GM23338 (cell line): ENCODE measurements around the gene VPS37C. TPM values are rescaled to one million over a fixed set of nuclear protein-coding genes. Genes with fewer than 3 reads are reported as not detected.

ENCODE experiments used
- ATAC-seq: fragments of 200-7000 bp; cut with Tn5 transposase; 3 replicates; pipeline ENCODE4 v1.9.1; 2020
- DNase-seq: peaks from one replicate; pipeline ENCODE4 v3.0.0-alpha.2; 2015; ENCODE audit warnings: low spot score
- H2AFZ ChIP-seq: fragments of 200-600 bp; sonication (generic); 2 replicates; pipeline ENCODE4 v1.8.0; 2016; ENCODE audit warnings: antibody characterized with exemption, mild to moderate bottlenecking, moderate library complexity
- H3F3A ChIP-seq: fragments of 200-600 bp; sonication (generic); replicated peaks from 2 replicates; pipeline ENCODE4 v1.8.0; 2017; ENCODE audit warnings: antibody characterized with exemption, mixed run types, low read depth
- H3K27ac ChIP-seq: fragments of 200-600 bp; sonication (generic); 2 replicates; pipeline ENCODE4 v1.6.1; 2016; ENCODE audit warnings: low read depth
- H3K27me3 ChIP-seq: fragments of 200-600 bp; sonication (generic); 2 replicates; pipeline ENCODE4 v1.8.0; 2016; ENCODE audit warnings: mild to moderate bottlenecking, mixed run types, moderate library complexity; ENCODE audit not compliant: insufficient read depth
- H3K36me3 ChIP-seq: fragments of 200-600 bp; sonication (generic); 2 replicates; pipeline ENCODE4 v1.8.0; 2016; ENCODE audit warnings: mild to moderate bottlenecking; ENCODE audit not compliant: insufficient read depth
- H3K4me1 ChIP-seq: fragments of 200-600 bp; sonication (generic); 2 replicates; pipeline ENCODE4 v1.8.0; 2016; ENCODE audit warnings: mild to moderate bottlenecking, moderate library complexity; ENCODE audit not compliant: insufficient read depth
- H3K4me2 ChIP-seq: fragments of 200-600 bp; sonication (generic); 2 replicates; pipeline ENCODE4 v1.7.1; 2017; ENCODE audit warnings: mixed run types
- H3K4me3 ChIP-seq: fragments of 200-600 bp; sonication (generic); 2 replicates; pipeline ENCODE4 v1.6.1; 2016; ENCODE audit warnings: mixed run types
- H3K79me2 ChIP-seq: fragments of 200-600 bp; sonication (generic); replicated peaks from 2 replicates; pipeline ENCODE4 v1.8.0; 2017; ENCODE audit warnings: mild to moderate bottlenecking; ENCODE audit not compliant: insufficient read depth
- H3K9me2 ChIP-seq: fragments of 200-600 bp; sonication (generic); 2 replicates; pipeline ENCODE4 v1.8.0; 2017; ENCODE audit not compliant: insufficient read depth
- H4K20me1 ChIP-seq: fragments of 200-600 bp; sonication (generic); replicated peaks from 2 replicates; pipeline ENCODE4 v1.8.0; 2017; ENCODE audit warnings: mild to moderate bottlenecking; ENCODE audit not compliant: insufficient read depth
- H3K27ac Mint-ChIP-seq: 2 replicates; pipeline ENCODE4 v1.8.0; 2020; ENCODE audit warnings: inconsistent platforms, mild to moderate bottlenecking, moderate library complexity, mixed read lengths
- H3K27me3 Mint-ChIP-seq: 3 replicates; pipeline ENCODE4 v1.8.0; 2022; ENCODE audit warnings: low read depth, mild to moderate bottlenecking, moderate library complexity, mixed read lengths, inconsistent platforms; ENCODE audit not compliant: insufficient read depth, poor library complexity
- H3K36me3 Mint-ChIP-seq: 3 replicates; pipeline ENCODE4 v1.8.0; 2021; ENCODE audit warnings: low read depth, mild to moderate bottlenecking, inconsistent platforms, moderate library complexity, mixed read lengths
- H3K4me1 Mint-ChIP-seq: 3 replicates; pipeline ENCODE4 v1.8.0; 2020; ENCODE audit warnings: mild to moderate bottlenecking, inconsistent platforms, mixed read lengths
- H3K4me3 Mint-ChIP-seq: 3 replicates; pipeline ENCODE4 v1.8.0; 2021; ENCODE audit warnings: moderate library complexity, mild to moderate bottlenecking, inconsistent platforms, mixed read lengths
- H3K9me3 Mint-ChIP-seq: 3 replicates; pipeline ENCODE4 v1.8.0; 2020; ENCODE audit warnings: moderate library complexity, mild to moderate bottlenecking, inconsistent platforms, mixed read lengths
- CREB1 ChIP-seq: fragments of 250-450 bp; sonication (Bioruptor Pico); IDR thresholded peaks from 2 replicates; pipeline ENCODE4 v1.5.0; 2020; ENCODE audit warnings: low read depth, mild to moderate bottlenecking, moderate library complexity
- EZH2phosphoT487 ChIP-seq: fragments of 200-600 bp; sonication (generic); IDR thresholded peaks from one replicate; pipeline ENCODE4 v1.8.1; 2018; ENCODE audit warnings: antibody characterized with exemption; ENCODE audit not compliant: unreplicated experiment
- JUNB ChIP-seq: IDR thresholded peaks from one replicate; pipeline ENCODE4 v1.6.1; 2016; ENCODE audit warnings: antibody characterized with exemption; ENCODE audit not compliant: unreplicated experiment
- NANOG ChIP-seq: IDR thresholded peaks from 2 replicates; pipeline ENCODE4 v1.6.1; 2016; ENCODE audit warnings: antibody characterized with exemption, borderline replicate concordance
- POLR2AphosphoS5 ChIP-seq: IDR thresholded peaks from 2 replicates; pipeline ENCODE4 v1.6.1; 2016; ENCODE audit warnings: antibody characterized with exemption, low read depth
- REST ChIP-seq: IDR thresholded peaks from one replicate; pipeline ENCODE4 v1.6.1; 2018; ENCODE audit warnings: antibody characterized with exemption; ENCODE audit not compliant: unreplicated experiment
- STAT1 ChIP-seq: IDR thresholded peaks from one replicate; pipeline ENCODE4 v1.6.1; 2016; ENCODE audit warnings: antibody characterized with exemption; ENCODE audit not compliant: unreplicated experiment
- ZNF114 ChIP-seq: fragments of 250-450 bp; sonication (Bioruptor Pico); IDR thresholded peaks from 2 replicates; pipeline ENCODE4 v1.5.0; 2020; ENCODE audit warnings: mild to moderate bottlenecking, moderate library complexity
- ZNF331 ChIP-seq: fragments of 250-450 bp; sonication (Bioruptor Pico); IDR thresholded peaks from 2 replicates; pipeline ENCODE4 v1.5.0; 2020; ENCODE audit warnings: low read depth, mild to moderate bottlenecking, moderate library complexity
- polyA plus RNA-seq: library from polyadenylated mRNA; unstranded; fragments of >200 nt; fragmentation: Nextera tagmentation; extraction: Ambion mirVana; gene quantifications from 2 replicates; pipeline ENCODE4 v1.2.1, GENCODE V29; 2016
- total RNA-seq: library from RNA; depleted of rRNA; stranded (reverse); fragments of >200 nt; shearing (Covaris generic); gene quantifications from 2 replicates; pipeline ENCODE4 v1.2.3, GENCODE V29; 2014
- TF ChIP-seq, protein P1 (sequence below): IDR thresholded peaks from 2 replicates; pipeline ENCODE4 v1.6.1; 2016; ENCODE audit warnings: antibody characterized with exemption
- TF ChIP-seq, protein P2 (sequence below): fragments of 250-450 bp; sonication (Bioruptor Pico); IDR thresholded peaks from 2 replicates; pipeline ENCODE4 v1.5.0; 2020; ENCODE audit warnings: mild to moderate bottlenecking, moderate library complexity

The VPS37C gene
- total and polyA plus RNA-seq, 2 experiments from 2014 or later: 8.8 to 19.4 TPM

DNA sequence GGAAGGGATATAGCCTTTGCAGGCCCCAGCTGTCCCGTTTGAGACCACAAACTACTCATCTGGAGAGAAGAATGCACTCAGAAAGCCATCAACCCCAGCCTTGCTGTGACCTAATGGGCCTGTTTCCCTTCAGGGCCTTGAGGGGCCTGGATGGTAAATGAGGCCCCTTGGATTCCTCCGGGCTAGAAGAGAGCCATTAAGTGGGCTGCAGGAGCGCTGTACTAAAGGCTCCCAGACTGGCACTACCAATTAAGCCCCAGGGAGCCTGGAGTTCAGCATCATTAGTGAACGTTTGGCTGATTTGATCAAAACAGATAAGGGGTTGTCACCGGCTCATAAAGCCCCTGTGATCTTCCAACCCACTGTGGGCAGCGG, 35.9 kb downstream of the VPS37C start (continued):
- TF ChIP-seq EZH2phosphoT487 (no peak), CREB1 (no peak), ZNF331 (CRISPR knock-in tag) (no peak), NANOG (no peak), ZNF114 (CRISPR knock-in tag) (no peak)
- TF ChIP-seq, protein P1, sequence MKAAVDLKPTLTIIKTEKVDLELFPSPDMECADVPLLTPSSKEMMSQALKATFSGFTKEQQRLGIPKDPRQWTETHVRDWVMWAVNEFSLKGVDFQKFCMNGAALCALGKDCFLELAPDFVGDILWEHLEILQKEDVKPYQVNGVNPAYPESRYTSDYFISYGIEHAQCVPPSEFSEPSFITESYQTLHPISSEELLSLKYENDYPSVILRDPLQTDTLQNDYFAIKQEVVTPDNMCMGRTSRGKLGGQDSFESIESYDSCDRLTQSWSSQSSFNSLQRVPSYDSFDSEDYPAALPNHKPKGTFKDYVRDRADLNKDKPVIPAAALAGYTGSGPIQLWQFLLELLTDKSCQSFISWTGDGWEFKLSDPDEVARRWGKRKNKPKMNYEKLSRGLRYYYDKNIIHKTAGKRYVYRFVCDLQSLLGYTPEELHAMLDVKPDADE: no peak

DNA sequence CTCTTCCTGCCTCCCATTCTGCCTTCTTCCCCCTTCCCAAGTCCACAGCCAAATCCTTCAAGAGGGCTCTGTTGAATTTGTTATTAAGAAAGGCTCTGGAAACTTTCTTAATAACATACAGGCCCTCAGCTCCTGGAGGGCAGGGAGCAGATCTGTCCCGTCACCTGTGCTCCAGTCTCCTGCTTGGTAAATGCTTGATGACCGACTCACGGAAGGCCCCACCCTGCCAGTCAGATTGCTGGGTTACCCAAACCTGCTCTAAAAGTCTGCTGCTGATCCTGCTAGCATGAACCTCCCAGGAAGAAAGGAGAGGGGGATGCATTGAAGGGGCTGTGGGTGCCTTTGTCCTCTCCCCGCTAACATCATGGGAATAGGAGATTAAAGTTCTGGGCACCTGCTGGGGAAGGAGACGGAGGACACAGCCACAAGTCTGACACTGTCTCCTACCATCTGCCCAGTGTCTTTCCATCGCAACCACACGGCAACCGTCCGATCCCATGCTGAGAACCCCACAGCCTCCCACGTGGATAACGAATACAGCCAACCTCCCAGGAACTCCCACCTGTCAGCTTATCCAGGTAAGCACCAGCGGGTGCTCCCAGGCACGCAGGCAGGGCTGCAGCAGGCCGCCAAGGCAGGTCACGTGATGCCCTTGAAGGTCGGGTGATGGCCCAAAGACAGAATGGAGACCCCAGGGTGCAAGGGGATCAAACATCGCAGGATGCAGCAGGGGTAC, 36.5 kb downstream of the VPS37C start:
- DNase-seq (no peak), ATAC-seq (no peak)
- Mint-ChIP-seq H3K27me3 (no peaks in the 10 kb centered on the region), H3K9me3 (no peaks in the 10 kb centered on the region), H3K4me3 (no peak overlapping the region), H3K4me1 (peaks cover 4% of the 10 kb centered on the region; the same call in 2 of the 3 replicates), H3K27ac (no peak overlapping the region), H3K36me3 (no peaks in the 10 kb centered on the region)
- Histone ChIP-seq H4K20me1 (no peaks in the 10 kb centered on the region), H2AFZ (no peak overlapping the region), H3K79me2 (no peaks in the 10 kb centered on the region), H3K4me2 (no peak overlapping the region), H3K36me3 (no peaks in the 10 kb centered on the region), H3K4me1 (no peaks in the 10 kb centered on the region), H3K27me3 (no peaks in the 10 kb centered on the region), H3K9me2 (no peaks in the 10 kb centered on the region), H3K27ac (no peak overlapping the region), H3K4me3 (no peak overlapping the region), H3F3A (no peaks in the 10 kb centered on the region)
- TF ChIP-seq EZH2phosphoT487 (no peak), POLR2AphosphoS5 (no peak), JUNB (no peak), STAT1 (no peak), ZNF331 (CRISPR knock-in tag) (no peak), NANOG (no peak), REST (no peak)
- TF ChIP-seq, protein P1: no peak
- TF ChIP-seq, protein P2, sequence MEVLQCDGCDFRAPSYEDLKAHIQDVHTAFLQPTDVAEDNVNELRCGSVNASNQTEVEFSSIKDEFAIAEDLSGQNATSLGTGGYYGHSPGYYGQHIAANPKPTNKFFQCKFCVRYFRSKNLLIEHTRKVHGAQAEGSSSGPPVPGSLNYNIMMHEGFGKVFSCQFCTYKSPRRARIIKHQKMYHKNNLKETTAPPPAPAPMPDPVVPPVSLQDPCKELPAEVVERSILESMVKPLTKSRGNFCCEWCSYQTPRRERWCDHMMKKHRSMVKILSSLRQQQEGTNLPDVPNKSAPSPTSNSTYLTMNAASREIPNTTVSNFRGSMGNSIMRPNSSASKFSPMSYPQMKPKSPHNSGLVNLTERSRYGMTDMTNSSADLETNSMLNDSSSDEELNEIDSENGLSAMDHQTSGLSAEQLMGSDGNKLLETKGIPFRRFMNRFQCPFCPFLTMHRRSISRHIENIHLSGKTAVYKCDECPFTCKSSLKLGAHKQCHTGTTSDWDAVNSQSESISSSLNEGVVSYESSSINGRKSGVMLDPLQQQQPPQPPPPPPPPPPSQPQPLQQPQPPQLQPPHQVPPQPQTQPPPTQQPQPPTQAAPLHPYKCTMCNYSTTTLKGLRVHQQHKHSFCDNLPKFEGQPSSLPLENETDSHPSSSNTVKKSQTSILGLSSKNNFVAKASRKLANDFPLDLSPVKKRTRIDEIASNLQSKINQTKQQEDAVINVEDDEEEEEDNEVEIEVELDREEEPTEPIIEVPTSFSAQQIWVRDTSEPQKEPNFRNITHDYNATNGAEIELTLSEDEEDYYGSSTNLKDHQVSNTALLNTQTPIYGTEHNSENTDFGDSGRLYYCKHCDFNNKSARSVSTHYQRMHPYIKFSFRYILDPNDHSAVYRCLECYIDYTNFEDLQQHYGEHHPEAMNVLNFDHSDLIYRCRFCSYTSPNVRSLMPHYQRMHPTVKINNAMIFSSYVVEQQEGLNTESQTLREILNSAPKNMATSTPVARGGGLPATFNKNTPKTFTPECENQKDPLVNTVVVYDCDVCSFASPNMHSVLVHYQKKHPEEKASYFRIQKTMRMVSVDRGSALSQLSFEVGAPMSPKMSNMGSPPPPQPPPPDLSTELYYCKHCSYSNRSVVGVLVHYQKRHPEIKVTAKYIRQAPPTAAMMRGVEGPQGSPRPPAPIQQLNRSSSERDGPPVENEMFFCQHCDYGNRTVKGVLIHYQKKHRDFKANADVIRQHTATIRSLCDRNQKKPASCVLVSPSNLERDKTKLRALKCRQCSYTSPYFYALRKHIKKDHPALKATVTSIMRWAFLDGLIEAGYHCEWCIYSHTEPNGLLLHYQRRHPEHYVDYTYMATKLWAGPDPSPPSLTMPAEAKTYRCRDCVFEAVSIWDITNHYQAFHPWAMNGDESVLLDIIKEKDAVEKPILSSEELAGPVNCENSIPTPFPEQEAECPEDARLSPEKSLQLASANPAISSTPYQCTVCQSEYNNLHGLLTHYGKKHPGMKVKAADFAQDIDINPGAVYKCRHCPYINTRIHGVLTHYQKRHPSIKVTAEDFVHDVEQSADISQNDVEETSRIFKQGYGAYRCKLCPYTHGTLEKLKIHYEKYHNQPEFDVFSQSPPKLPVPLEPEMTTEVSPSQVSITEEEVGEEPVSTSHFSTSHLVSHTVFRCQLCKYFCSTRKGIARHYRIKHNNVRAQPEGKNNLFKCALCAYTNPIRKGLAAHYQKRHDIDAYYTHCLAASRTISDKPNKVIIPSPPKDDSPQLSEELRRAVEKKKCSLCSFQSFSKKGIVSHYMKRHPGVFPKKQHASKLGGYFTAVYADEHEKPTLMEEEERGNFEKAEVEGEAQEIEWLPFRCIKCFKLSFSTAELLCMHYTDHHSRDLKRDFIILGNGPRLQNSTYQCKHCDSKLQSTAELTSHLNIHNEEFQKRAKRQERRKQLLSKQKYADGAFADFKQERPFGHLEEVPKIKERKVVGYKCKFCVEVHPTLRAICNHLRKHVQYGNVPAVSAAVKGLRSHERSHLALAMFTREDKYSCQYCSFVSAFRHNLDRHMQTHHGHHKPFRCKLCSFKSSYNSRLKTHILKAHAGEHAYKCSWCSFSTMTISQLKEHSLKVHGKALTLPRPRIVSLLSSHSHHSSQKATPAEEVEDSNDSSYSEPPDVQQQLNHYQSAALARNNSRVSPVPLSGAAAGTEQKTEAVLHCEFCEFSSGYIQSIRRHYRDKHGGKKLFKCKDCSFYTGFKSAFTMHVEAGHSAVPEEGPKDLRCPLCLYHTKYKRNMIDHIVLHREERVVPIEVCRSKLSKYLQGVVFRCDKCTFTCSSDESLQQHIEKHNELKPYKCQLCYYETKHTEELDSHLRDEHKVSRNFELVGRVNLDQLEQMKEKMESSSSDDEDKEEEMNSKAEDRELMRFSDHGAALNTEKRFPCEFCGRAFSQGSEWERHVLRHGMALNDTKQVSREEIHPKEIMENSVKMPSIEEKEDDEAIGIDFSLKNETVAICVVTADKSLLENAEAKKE: no peak
